ACHN (cell line): ENCODE data around the gene UBAC2.

Experiments used
- DNase-seq: peaks from one replicate; pipeline ENCODE4 v3.0.0-alpha.2; 2015
- in situ Hi-C: cut with HindIII; loops from 2 replicates; pipeline ENCODE4 v1.10.0; 2017; ENCODE audit warnings: low sequenced_read_pairs, low pct_ligation_motif_present, low pct_unique_long_range_greater_than_20kb

The UBAC2 gene

GRCh38 chr13:99356262-99357091 is 155.8 kb downstream of the UBAC2 start:
- DNase-seq: no peak
- in situ Hi-C loops: no loop called here

DNA sequence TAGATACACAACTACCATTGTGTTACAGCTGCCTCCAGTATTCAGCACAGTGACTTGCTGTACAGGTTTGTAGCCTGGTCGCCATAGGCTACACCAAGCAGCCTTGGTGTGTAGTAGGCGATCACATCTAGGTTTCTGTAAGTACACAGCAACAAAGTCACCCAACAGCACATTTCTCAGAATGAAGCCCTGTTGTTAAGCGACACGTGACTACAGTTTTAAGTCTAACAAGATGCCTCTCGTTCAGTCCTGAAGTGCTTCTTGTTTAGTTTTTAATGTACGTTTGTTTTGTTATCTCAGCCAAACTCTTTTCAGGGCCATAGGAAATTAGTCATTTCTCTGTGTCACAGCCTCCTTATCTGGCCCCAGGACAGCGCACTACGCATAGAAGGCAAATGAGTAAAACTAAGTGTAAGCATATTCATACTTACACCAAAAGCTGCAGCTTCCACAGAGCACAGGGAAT is 156.5 kb downstream of the UBAC2 start:
- DNase-seq: no peak
- in situ Hi-C loops: no loop called here

- in situ Hi-C loops: no loop called here
- DNase-seq: no peak
These were observed 157.3 kb downstream of the UBAC2 start for GRCh38 chr13:99357941-99358340.

DNA sequence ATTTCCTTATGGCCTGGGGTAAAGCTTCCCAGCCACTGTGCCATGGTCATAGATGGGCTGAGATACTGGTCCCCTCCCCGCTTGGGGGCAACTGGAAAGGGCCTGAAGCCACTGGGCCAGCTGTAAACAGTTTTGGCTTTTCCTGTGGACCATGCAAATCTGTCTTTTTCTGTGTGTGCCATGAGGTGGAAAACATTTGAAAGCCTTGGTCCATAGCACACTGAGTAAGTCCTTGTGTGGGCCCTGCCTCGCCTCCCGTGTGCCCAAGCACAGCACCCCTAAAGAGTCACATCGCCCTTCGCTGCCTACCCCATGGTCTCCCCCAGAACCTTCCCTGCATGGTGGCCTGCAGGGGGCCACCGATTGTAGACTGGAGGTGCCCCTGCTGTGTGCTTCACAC is 158.9 kb downstream of the UBAC2 start:
- in situ Hi-C loops: no loop called here

GRCh38 chr13:99360696-99361095 is 160.0 kb downstream of the UBAC2 start:
- no peak for DNase-seq
- in situ Hi-C loops: no loop called here

More for the DNA sequence above, 158.9 kb downstream of the UBAC2 start:
- no peak for DNase-seq

DNA sequence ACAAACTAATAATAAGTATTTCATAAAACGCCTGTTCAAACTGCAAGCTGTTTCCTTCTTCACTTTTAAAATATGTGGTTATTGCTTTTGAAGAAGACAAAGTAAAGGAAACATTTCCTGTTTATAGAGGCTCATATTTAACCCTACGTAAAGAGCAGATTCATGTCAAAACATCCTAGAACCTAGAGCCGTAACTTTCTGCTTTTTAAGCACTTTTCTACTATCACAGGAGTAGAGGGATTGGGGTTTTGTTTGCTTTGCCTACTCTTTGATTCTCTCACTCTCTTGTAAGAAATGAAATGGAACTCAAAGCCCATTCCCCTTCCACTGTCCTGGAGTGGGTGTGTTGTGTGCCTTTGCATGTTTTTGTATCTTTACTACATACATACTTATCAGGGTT is 160.5 kb downstream of the UBAC2 start:
- in situ Hi-C loops: no loop called here
- DNase-seq: no peak

GRCh38 chr13:99362362-99362761 is 161.7 kb downstream of the UBAC2 start:
- no peak for DNase-seq
- in situ Hi-C loops: no loop called here

- no peak for DNase-seq
- in situ Hi-C loops: no loop called here
These were observed 162.7 kb downstream of the UBAC2 start for GRCh38 chr13:99363391-99363790.

DNA sequence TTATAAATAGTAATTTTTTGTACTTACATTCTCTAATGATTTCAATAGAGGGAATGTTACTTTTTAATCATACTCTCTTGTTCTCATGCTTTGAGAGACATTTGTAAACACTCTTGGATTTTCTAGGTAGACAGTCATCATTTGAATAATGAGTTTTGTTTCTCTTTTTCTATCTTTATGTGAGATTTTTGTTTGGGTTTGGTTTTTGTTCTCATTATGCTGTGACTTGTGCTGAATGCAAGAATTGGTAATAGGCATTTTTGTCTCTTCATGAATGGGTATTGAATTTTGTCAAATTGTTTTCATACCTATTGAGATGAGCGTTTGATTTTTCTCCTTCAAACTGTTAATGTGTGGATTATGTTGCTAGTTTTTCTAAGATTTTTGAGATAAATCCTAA is 163.3 kb downstream of the UBAC2 start:
- in situ Hi-C loops: no loop called here
- no peak for DNase-seq

GRCh38 chr13:99366075-99366987 is 165.7 kb downstream of the UBAC2 start:
- in situ Hi-C loops: no loop called here
- DNase-seq: no peak

DNA sequence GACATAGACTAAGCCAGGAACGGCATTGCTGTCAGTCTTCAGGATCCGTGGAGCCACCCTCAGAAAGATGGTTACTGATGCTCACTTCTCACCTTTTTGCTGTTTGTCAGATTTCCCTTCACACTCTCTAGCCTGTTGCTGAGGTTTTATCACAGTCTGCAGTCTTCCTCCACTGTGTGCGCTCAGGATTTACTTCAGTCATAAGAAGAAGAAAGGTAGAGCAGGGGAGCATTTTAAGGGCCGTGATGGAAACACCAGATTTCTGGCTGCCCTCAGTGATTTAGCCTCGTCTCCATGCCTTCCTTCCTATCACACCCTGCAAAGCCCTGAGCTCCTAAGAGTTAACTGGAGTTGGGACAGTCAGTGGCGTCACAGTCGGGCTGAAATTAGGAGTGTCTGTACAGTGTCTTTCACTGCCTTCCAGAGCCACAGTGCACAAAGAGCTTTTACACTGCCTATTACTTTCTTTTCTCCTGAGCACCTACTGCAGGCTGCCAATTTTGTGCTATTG is 166.5 kb downstream of the UBAC2 start:
- no peak for DNase-seq
- in situ Hi-C loops: no loop called here

DNA sequence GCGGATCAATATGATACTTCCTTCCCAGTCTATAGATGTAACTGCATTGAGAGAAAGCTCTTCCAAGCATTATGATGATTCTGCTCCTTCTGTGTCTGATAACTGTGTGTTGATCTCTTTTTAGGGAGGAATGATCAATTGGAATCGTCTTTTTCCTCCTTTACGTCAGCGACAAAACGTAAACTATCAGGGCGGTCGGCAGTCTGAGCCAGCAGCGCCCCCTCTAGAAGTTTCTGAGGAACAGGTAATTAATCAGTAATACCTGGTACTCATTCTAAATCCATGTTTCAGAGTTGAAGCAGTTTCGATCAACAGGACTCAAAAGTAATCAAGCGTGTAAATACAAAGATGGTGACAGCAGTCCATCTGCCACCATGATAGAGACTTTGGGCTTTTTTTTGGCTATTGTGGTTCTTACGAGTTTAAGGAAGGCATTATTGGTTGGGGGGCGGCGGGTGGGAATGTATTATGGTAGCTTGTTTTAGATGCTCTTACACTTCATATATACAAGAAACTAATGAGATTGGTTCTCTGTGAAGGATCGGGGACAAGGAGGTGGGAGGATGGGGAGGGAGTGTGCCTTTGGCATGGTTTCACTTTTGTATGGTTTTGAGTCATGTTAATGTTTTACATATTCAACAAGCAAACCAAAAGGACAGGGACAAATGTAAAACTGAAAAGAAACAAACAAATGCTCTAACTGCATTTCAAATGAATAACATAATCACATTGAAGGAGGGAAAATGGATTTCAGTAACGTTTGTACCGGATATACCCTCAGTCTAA is 167.2 kb downstream of the UBAC2 start:
- in situ Hi-C loops: no loop called here
- no peak for DNase-seq

DNA sequence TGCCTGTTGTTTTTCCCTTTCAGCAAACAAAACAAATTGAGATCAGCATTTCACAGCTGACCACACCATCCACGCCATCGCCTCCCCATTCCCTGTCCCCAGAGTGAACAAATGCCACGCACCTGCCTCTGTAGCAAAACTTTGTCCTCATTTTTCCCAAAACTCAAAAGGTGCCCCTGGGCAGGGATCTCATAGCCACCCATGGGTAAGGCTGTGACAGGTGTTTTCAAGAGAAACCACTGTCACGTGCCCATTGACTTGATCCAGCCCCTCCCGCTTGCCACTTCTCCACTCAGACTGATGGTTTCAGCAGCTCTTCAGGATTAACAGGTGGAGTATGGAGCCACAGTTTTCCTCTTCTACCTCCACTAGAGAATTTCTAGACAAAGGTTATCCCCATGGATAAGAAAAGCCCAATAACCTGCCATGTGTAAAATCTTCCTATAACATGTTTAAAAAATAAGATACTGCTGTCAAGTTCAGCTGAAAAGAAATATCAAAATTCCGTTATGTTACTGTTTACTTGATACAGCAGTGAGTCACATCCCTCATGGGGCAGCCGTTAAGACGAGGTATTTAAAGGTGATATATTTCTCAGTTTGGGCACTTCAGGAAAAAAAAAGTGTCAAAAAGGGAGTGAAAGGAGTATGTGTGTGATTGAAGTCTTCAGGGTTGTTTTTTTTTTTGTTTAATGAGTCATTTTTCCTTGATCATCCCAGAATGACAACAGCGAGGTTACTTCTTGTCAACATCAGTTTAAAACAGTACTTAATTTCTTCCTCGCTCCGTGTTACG is 170.0 kb downstream of the UBAC2 start:
- in situ Hi-C loops: no loop called here
- DNase-seq: no peak

DNA sequence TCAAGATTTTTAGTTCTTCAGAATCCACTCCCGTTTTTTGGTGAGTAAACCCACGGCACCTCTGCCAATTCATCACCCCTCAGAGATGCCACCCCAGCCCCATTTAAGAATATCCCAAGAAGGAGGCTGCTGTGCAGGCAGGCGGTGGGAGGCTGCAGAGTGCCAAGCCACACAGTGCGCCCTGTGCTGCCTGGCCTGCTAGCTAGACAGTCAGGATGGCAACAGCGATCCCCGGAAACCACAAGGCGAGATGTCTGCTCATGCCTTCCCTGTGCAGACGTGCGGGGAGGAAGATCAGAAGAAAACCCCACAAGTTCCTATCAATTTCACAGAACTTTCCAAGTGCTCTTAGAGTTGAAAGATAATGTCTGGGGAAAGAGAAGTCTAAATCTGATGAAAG is 171.3 kb downstream of the UBAC2 start:
- in situ Hi-C loops: no loop called here
- no peak for DNase-seq

DNA sequence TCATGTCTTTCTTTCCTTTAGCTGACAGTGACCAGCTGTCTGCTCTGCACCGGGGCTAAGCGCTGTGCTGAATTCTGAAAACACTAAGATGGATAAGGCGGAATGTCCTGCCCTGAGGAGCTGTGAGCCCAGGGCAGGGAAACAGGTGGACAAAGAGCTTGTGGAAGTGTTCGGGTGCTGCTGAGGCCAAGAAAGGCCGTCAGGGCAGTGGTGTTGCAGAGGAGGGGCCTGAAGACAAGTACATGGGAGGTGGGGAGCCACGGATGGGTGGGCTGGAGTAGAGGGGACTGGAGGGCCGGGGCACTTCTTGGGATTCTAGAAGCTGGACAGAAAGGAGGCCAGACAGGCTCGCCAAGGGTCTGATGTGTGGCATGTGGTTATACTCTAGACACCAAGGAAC is 172.8 kb downstream of the UBAC2 start:
- in situ Hi-C loops: no loop called here
- DNase-seq: no peak

DNA sequence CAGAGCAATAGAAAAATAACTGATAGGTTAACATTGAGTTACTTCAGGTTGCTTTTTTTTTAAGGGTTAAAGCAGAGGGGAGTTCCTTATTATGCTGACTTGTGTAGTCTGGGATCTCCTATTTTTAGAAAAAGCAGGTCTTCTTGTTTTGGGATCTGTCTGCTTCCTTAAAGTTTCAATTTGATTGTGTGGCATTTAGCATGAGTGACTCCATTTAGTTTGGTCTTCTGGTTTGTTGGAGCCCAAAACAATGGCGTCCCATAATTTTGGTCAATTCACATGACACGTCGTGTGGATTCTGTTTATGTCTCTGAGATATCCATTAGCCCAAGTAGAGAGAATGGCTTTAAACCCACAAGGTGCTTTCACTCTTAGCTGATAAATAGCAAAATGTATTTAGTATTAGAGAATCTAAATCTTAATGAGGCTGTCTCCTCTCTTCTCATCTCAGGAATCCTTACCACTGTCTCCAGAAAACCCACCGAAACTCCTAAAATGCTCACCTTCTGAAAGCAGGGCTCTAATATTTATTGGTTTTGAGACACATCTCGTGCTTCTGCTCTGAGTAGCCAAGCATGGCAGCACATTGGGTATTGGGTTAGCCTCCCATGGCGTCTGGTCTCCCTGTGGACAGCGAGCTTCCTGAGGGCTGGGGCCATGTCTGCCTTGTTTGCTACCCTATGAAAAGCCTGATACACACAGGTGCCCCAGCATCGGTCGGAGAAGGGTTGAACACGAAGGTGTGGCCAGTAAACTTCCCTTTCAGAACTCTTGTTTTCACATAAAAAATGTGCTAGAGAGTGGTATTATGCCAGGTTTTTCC is 173.7 kb downstream of the UBAC2 start:
- no peak for DNase-seq
- in situ Hi-C loops: no loop called here
